DOHH2 (cell line): ENCODE measurements around the gene BORCS8.
A peak's percentile ranks its signal among the peaks of the same experiment; 100 is the strongest.
"Not testable (repeated sequence)": the region's sequence is repeated elsewhere in the genome, so short reads cannot be mapped to it uniquely, and the experiment has no call there.

Source experiments
- H3F3A ChIP-seq: fragments of 200-600 bp; sonication (generic), shearing (Covaris generic); 2 replicates; pipeline ENCODE4 v1.6.0; 2016; ENCODE audit warnings: antibody characterized with exemption, mild to moderate bottlenecking; ENCODE audit not compliant: control insufficient read depth, insufficient read depth
- H3K27ac ChIP-seq: fragments of 200-600 bp; sonication (generic); 2 replicates; pipeline ENCODE4 v1.5.1; 2014; ENCODE audit warnings: low read depth, mild to moderate bottlenecking, low read length, moderate library complexity
- H3K27me3 ChIP-seq: fragments of 200-600 bp; sonication (generic); 2 replicates; pipeline ENCODE4 v1.6.1; 2014; ENCODE audit warnings: mild to moderate bottlenecking, low read length, mixed read lengths; ENCODE audit not compliant: control insufficient read depth
- H3K36me3 ChIP-seq: fragments of 200-600 bp; sonication (generic); 2 replicates; pipeline ENCODE4 v1.6.1; 2014; ENCODE audit warnings: mild to moderate bottlenecking, low read length, moderate library complexity, mixed read lengths; ENCODE audit not compliant: control insufficient read depth
- H3K4me1 ChIP-seq: fragments of 200-600 bp; sonication (generic); 2 replicates; pipeline ENCODE4 v1.6.1; 2014; ENCODE audit warnings: mild to moderate bottlenecking, low read length, mixed read lengths; ENCODE audit not compliant: control insufficient read depth
- H3K4me2 ChIP-seq: fragments of 200-600 bp; sonication (generic); 2 replicates; pipeline ENCODE4 v1.6.0; 2014; ENCODE audit warnings: mild to moderate bottlenecking, low read length, moderate library complexity
- H3K4me3 ChIP-seq: fragments of 200-600 bp; sonication (generic); 2 replicates; pipeline ENCODE4 v1.5.1; 2014; ENCODE audit warnings: mild to moderate bottlenecking, low read length, mixed read lengths
- H3K79me2 ChIP-seq: fragments of 200-600 bp; sonication (generic); 2 replicates; pipeline ENCODE4 v1.6.1; 2014; ENCODE audit warnings: mild to moderate bottlenecking, low read length, mixed read lengths; ENCODE audit not compliant: control insufficient read depth
- H3K9me2 ChIP-seq: fragments of 200-600 bp; sonication (generic); replicated peaks from 2 replicates; pipeline ENCODE4 v1.6.1; 2014; ENCODE audit warnings: mild to moderate bottlenecking, low read length, mixed read lengths; ENCODE audit not compliant: control insufficient read depth
- H3K9me3 ChIP-seq: fragments of 200-600 bp; sonication (generic); 2 replicates; pipeline ENCODE4 v1.6.1; 2014; ENCODE audit warnings: antibody characterized with exemption, low read length, mixed read lengths; ENCODE audit not compliant: control insufficient read depth, insufficient read depth
- H4K20me1 ChIP-seq: fragments of 200-600 bp; sonication (generic); 2 replicates; pipeline ENCODE4 v1.6.0; 2014; ENCODE audit warnings: low read depth, mild to moderate bottlenecking, antibody characterized with exemption, low read length, moderate library complexity; ENCODE audit not compliant: control insufficient read depth, insufficient read depth
- EZH2phosphoT487 ChIP-seq: fragments of 200-600 bp; sonication (generic); IDR thresholded peaks from 2 replicates; pipeline ENCODE4 v1.6.1; 2017; ENCODE audit warnings: borderline replicate concordance, mild to moderate bottlenecking, antibody characterized with exemption, low read length, moderate library complexity, mixed read lengths
- TF ChIP-seq, protein P1 (sequence below): fragments of 200-600 bp; sonication (generic); IDR thresholded peaks from one replicate; pipeline ENCODE4 v1.5.1; 2014; ENCODE audit warnings: antibody characterized with exemption, mild to moderate bottlenecking, low read depth, low read length; ENCODE audit not compliant: poor library complexity, severe bottlenecking

The BORCS8 gene

DNA sequence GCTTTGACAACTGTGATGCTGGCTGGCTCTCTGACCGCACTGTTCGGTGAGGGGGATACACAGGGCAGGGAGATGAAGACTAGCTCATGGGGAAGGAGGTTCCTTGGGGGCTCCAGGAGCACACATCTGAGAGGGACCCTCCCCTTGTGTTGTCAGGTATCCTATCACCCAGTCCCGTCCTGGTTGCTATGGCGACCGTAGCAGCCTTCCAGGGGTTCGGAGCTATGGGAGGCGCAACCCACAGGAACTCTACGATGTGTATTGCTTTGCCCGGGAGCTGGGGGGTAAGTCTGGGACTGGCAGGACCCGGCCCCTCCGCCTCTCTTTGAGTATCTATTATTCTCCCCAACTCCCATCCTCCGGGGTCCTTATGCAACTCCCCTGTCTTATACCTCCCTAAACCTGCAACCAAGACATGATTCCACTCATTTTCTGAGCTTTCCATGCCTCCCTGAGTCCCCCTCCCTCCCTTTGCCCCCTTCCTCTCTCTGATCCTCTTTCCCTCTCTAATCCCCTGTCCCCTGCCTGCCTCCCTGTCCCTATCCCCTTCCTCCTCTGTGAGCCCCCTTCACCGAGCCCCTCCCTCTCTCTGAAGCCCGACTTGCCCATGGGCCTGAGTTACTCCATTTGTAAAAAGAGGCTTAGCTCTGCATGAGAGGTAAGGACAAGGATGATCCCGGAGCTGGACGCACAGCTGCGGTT lies 32.3 kb upstream of the BORCS8 start:
- Histone ChIP-seq H3F3A (no peaks in the 10 kb centered on the region), H3K27ac (no peak overlapping the region), H3K79me2 (no peaks in the 10 kb centered on the region), H3K4me3 (peak overlapping the region; percentile 62), H4K20me1 (no peaks in the 10 kb centered on the region), H3K9me2 (no peaks in the 10 kb centered on the region), H3K9me3 (no peaks in the 10 kb centered on the region), H3K4me1 (peaks cover 11% of the 10 kb centered on the region), H3K4me2 (peak overlapping the region; percentile 68), H3K27me3 (peaks cover 15% of the 10 kb centered on the region), H3K36me3 (no peaks in the 10 kb centered on the region)
- no peak for TF ChIP-seq EZH2phosphoT487
- TF ChIP-seq, protein P1, sequence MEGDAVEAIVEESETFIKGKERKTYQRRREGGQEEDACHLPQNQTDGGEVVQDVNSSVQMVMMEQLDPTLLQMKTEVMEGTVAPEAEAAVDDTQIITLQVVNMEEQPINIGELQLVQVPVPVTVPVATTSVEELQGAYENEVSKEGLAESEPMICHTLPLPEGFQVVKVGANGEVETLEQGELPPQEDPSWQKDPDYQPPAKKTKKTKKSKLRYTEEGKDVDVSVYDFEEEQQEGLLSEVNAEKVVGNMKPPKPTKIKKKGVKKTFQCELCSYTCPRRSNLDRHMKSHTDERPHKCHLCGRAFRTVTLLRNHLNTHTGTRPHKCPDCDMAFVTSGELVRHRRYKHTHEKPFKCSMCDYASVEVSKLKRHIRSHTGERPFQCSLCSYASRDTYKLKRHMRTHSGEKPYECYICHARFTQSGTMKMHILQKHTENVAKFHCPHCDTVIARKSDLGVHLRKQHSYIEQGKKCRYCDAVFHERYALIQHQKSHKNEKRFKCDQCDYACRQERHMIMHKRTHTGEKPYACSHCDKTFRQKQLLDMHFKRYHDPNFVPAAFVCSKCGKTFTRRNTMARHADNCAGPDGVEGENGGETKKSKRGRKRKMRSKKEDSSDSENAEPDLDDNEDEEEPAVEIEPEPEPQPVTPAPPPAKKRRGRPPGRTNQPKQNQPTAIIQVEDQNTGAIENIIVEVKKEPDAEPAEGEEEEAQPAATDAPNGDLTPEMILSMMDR: no peak

DNA sequence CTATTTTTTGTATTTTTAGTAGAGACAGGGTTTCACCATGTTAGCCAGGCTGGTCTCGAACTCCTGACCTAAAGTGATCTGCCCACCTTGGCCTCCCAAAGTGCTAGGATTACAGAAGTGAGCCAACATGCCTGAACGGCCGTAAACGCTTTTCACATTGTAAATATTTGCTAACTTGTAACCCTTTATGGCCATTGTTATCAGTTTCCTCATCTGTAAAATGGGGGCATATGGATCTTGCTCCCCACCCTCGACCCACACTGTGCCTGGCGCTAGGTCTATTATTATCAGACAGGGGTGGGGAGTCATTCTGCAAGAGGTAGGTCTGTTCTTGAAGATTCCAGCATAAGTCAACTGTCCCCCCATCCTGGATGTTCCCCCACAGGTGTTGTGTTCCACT lies 31.7 kb upstream of the BORCS8 start:
- Histone ChIP-seq H3K9me2 (no peaks in the 10 kb centered on the region), H3K27ac (no peak overlapping the region), H3K4me2 (no peak overlapping the region), H3K4me1 (peaks cover 11% of the 10 kb centered on the region), H3K36me3 (no peaks in the 10 kb centered on the region), H4K20me1 (no peaks in the 10 kb centered on the region), H3K9me3 (no peaks in the 10 kb centered on the region), H3K4me3 (no peak overlapping the region), H3F3A (no peaks in the 10 kb centered on the region), H3K79me2 (no peaks in the 10 kb centered on the region), H3K27me3 (peaks cover 15% of the 10 kb centered on the region)
- TF ChIP-seq, protein P1: no peak
- no peak for TF ChIP-seq EZH2phosphoT487

DNA sequence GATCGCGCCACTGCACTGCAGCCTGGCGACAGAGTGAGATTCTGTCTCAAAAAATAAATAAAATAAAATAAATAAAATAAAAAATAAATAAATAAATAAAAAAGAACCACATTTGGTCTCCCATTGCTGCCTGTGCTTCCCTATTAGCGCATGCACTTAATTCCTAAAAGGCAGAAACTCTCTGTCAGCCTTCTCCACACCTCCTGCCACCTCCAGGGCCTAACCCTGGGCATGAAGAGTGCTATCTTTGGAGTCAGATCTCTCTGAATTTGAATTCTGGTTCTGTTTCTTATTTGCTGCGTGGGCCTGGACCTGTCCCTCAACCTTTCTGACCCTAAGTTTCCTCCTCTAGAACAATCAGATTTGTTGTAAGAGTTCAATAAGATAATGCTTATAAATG lies 31.1 kb upstream of the BORCS8 start:
- H3F3A ChIP-seq: no peaks in the 10 kb centered on the region
- H3K79me2 ChIP-seq: no peaks in the 10 kb centered on the region
- H3K27ac ChIP-seq: no peak overlapping the region
- H4K20me1 ChIP-seq: no peaks in the 10 kb centered on the region
- no peaks in the 10 kb centered on the region for H3K9me2 ChIP-seq
- H3K9me3 ChIP-seq: no peaks in the 10 kb centered on the region
- H3K36me3 ChIP-seq: no peaks in the 10 kb centered on the region
- peaks cover 11% of the 10 kb centered on the region for H3K4me1 ChIP-seq
- H3K4me2 ChIP-seq: no peak overlapping the region
- peaks cover 15% of the 10 kb centered on the region for H3K27me3 ChIP-seq
- TF ChIP-seq, protein P1: no peak
- TF ChIP-seq EZH2phosphoT487: no peak
- no peak overlapping the region for H3K4me3 ChIP-seq

DNA sequence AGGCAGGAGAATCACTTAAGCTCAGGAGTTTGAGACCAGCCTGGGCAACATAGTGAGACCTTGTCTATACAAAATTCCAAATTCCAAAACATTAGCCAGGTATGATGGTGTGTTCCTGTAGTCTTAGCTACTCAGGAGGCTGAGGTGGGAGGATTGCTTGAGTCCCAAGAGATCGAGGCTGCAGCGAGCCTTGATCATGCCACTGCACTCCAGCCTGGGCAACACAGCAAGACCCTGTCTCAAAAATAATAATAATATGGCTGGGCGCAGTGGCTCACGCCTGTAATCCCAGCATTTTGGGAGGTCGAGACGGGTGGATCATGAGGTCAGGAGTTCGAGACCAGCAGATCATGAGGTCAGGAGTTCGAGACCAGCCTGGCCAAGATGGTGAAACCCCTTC lies 29.0 kb upstream of the BORCS8 start:
- not testable (repeated sequence) for H3K36me3 ChIP-seq, H3K4me3 ChIP-seq, H3K4me2 ChIP-seq, H3K9me2 ChIP-seq, H3K9me3 ChIP-seq, H4K20me1 ChIP-seq, H3F3A ChIP-seq, H3K79me2 ChIP-seq, H3K27ac ChIP-seq
- Histone ChIP-seq H3K4me1 (peaks cover 15% of the 10 kb centered on the region), H3K27me3 (peaks cover 15% of the 10 kb centered on the region)
